K562 (cell line): ENCODE data around the gene GOLGA8B. TPM values are rescaled to one million over a fixed set of nuclear protein-coding genes. Genes with fewer than 3 reads are reported as not detected.

Experiments
- CBX1 ChIP-seq: sonication (generic); IDR thresholded peaks from 2 replicates; pipeline ENCODE4 v1.6.1; 2016; ENCODE audit warnings: antibody characterized with exemption, low read depth, mild to moderate bottlenecking
- EP300 ChIP-seq: IDR thresholded peaks from 2 replicates; pipeline ENCODE4 v1.6.1; 2012; ENCODE audit warnings: low read length, improper control_type of control experiment
- ESRRA ChIP-seq: fragments of 450-650 bp; IDR thresholded peaks from 2 replicates; pipeline ENCODE4 v1.6.1; 2014; ENCODE audit warnings: low read depth, mild to moderate bottlenecking, moderate library complexity, borderline replicate concordance
- FOXJ3 ChIP-seq: sonication (generic); formaldehyde crosslinking; IDR thresholded peaks from 2 replicates; pipeline ENCODE4 v1.4.0; 2020; ENCODE audit warnings: mild to moderate bottlenecking, missing genetic modification reagents
- GATA2 ChIP-seq: sonication (generic); formaldehyde crosslinking; IDR thresholded peaks from 2 replicates; pipeline ENCODE4 v1.4.0; 2020; ENCODE audit warnings: mild to moderate bottlenecking, missing genetic modification reagents
- HNRNPL ChIP-seq: fragments of 200-400 bp; formaldehyde crosslinking; IDR thresholded peaks from 2 replicates; pipeline ENCODE4 v1.6.1; 2017; ENCODE audit warnings: low read depth, mild to moderate bottlenecking, low read length
- HNRNPLL ChIP-seq: fragments of 200-400 bp; formaldehyde crosslinking; IDR thresholded peaks from 2 replicates; pipeline ENCODE4 v1.6.1; 2017; ENCODE audit warnings: low read length, low read depth, mild to moderate bottlenecking; ENCODE audit not compliant: poor library complexity, severe bottlenecking
- MAFG ChIP-seq: fragments of 450-650 bp; conservative IDR thresholded peaks from 2 replicates; pipeline ENCODE4 v1.6.1; 2016; ENCODE audit warnings: missing genetic modification characterization, missing compliant biosample characterization
- MEF2D ChIP-seq: conservative IDR thresholded peaks from 2 replicates; pipeline ENCODE4 v1.6.1; 2016; ENCODE audit warnings: low read depth, missing genetic modification characterization, missing compliant biosample characterization
- NCOA2 ChIP-seq, 2 experiments: fragments of 450-650 bp; IDR thresholded peaks; 2 replicates each; pipeline ENCODE4 v1.6.1; 2018; ENCODE audit warnings: mild to moderate bottlenecking in 2 of 2, moderate library complexity in 1 of 2; ENCODE audit not compliant: partially characterized antibody in 2 of 2
- RBFOX2 ChIP-seq: fragments of 200-400 bp; formaldehyde crosslinking; IDR thresholded peaks from 2 replicates; pipeline ENCODE4 v1.6.1; 2017; ENCODE audit warnings: low read depth, mild to moderate bottlenecking, low read length, moderate library complexity
- TCF3 ChIP-seq: sonication (generic); formaldehyde crosslinking; IDR thresholded peaks from 2 replicates; pipeline ENCODE4 v1.4.0; 2020; ENCODE audit warnings: mild to moderate bottlenecking, missing genetic modification reagents
- ZNF212 ChIP-seq: fragments of 450-650 bp; formaldehyde crosslinking; IDR thresholded peaks from 2 replicates; pipeline ENCODE4 v1.4.0; 2020; ENCODE audit warnings: mild to moderate bottlenecking
- ZNF232 ChIP-seq: sonication (generic); formaldehyde crosslinking; IDR thresholded peaks from 2 replicates; pipeline ENCODE4 v1.8.0; 2022; ENCODE audit warnings: mild to moderate bottlenecking, missing genetic modification reagents
- ZNF263 ChIP-seq: sonication (generic); formaldehyde crosslinking; IDR thresholded peaks from 2 replicates; pipeline ENCODE4 v1.8.0; 2022; ENCODE audit warnings: mild to moderate bottlenecking, missing genetic modification reagents, borderline replicate concordance
- ZNF408 ChIP-seq: fragments of 250-450 bp; sonication (Bioruptor Pico); IDR thresholded peaks from 2 replicates; pipeline ENCODE4 v1.4.0; 2020; ENCODE audit warnings: low read depth, mild to moderate bottlenecking, moderate library complexity
- ZNF41 ChIP-seq: fragments of 250-450 bp; sonication (Bioruptor Pico); conservative IDR thresholded peaks from 2 replicates; pipeline ENCODE4 v1.4.0; 2020; ENCODE audit warnings: mild to moderate bottlenecking
- ZNF507 ChIP-seq: conservative IDR thresholded peaks from 2 replicates; pipeline ENCODE4 v1.6.1; 2017; ENCODE audit warnings: missing genetic modification characterization, missing compliant biosample characterization
- ZNF764 ChIP-seq: fragments of 250-450 bp; sonication (Bioruptor Pico); IDR thresholded peaks from 2 replicates; pipeline ENCODE4 v1.4.0; 2020; ENCODE audit warnings: low read depth, mild to moderate bottlenecking, moderate library complexity
- ZSCAN32 ChIP-seq: fragments of 450-650 bp; formaldehyde crosslinking; IDR thresholded peaks from 2 replicates; pipeline ENCODE4 v1.4.0; 2020; ENCODE audit warnings: mild to moderate bottlenecking, moderate library complexity
- polyA plus RNA-seq, 8 experiments: library from polyadenylated mRNA; depleted of rRNA in 4 of 8; stranded (reverse) in 5 of 8; unstranded in 3 of 8; fragments of >200 nt; fragmentation: Nextera tagmentation in 2 of 8; fragmentation: Illumina TruSeq in 1 of 8; extraction: Ambion mirVana in 2 of 8; extraction: Trizol in 1 of 8; gene quantifications; 2 replicates each; pipeline versions ENCODE4 v1.2.1 to v1.2.3, GENCODE V29; 2011 to 2014; ENCODE audit warnings: inconsistent platforms in 1 of 8, missing spikeins in 1 of 8
- total RNA-seq, 7 experiments: library from RNA; depleted of rRNA in 6 of 7; stranded (reverse); fragments of >200 nt in 6 of 7; fragmentation: Illumina TruSeq in 2 of 7; extraction: Trizol in 2 of 7; gene quantifications; 2 replicates each; pipeline versions ENCODE4 v1.2.1 to v1.2.3, GENCODE V29; 2011 to 2021; ENCODE audit warnings: low replicate concordance in 1 of 7
- TF ChIP-seq, protein P1 (sequence below): fragments of 250-450 bp; sonication (Bioruptor Pico); IDR thresholded peaks from 2 replicates; pipeline ENCODE4 v1.9.0; 2021; ENCODE audit warnings: mild to moderate bottlenecking
- TF ChIP-seq, protein P2 (sequence below): sonication (generic); formaldehyde crosslinking; IDR thresholded peaks from 2 replicates; pipeline ENCODE4 v1.8.1; 2022; ENCODE audit warnings: missing genetic modification reagents
- TF ChIP-seq, protein P3 (sequence below): fragments of 450-650 bp; IDR thresholded peaks from 2 replicates; pipeline ENCODE4 v1.7.1; 2018; ENCODE audit warnings: mild to moderate bottlenecking, low read depth; ENCODE audit not compliant: partially characterized antibody
- TF ChIP-seq, protein P4 (sequence below): fragments of 450-650 bp; IDR thresholded peaks from 2 replicates; pipeline ENCODE4 v1.6.1; 2016; ENCODE audit warnings: missing biosample characterization, missing genetic modification characterization

GOLGA8B gene
- total and polyA plus RNA-seq, 9 of the 15 experiments (the other 6 are each of a cell fraction or from before 2014, with no cell fraction given): 7.9 to 236 (median 54.1) TPM

DNA sequence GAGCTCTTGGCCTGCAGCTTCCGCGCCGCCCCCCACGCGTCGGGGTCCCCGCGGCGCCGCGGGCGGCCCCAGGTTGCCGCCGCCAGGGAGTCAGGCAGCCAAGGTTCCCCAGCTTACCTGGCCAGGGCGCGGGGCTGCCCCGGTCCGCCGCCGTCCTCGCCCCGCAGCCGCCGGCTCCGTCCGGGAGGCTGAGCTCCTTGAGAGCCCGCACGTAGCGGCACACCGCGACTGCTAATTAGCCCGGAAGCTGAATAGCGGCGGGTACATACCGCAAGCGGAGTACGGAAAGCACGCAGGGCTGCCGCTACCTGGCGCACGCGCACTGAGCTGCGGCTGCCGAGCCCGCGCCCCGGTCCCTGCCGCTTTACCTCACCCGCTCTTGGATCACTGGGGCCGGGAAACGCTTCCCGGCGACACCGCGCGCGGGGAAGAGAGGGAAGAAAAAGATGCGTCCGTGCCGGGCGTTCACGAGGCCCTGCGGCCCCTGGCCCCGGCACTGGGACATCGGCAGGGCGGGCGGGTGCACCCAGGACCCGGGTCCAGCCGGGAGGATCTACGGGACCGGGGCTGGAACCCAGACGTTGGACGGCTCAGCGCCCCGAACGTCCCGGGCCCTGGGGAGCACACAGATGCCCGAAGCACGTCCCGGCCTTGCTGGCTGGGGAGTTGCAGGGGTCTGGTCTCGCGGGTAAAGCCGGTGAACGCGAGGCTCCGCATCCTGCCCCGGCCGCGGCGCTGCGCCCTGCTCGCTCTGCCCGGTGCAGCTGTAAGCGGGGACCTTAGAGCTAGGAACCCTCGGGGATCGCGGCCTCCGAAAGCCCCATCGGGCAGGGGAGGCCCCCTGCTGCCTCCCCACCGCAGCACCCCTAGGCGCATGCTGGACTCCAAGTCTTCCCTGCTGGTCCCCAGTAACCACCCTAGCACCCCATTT lies at the start of gene GOLGA8B (continued):
- TF ChIP-seq, protein P1, sequence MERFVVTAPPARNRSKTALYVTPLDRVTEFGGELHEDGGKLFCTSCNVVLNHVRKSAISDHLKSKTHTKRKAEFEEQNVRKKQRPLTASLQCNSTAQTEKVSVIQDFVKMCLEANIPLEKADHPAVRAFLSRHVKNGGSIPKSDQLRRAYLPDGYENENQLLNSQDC: no peak
- TF ChIP-seq, protein P2, sequence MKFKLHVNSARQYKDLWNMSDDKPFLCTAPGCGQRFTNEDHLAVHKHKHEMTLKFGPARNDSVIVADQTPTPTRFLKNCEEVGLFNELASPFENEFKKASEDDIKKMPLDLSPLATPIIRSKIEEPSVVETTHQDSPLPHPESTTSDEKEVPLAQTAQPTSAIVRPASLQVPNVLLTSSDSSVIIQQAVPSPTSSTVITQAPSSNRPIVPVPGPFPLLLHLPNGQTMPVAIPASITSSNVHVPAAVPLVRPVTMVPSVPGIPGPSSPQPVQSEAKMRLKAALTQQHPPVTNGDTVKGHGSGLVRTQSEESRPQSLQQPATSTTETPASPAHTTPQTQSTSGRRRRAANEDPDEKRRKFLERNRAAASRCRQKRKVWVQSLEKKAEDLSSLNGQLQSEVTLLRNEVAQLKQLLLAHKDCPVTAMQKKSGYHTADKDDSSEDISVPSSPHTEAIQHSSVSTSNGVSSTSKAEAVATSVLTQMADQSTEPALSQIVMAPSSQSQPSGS (CRISPR knock-in tag): no peak
- TF ChIP-seq ZNF232 (no peak), MEF2D (tag) (no peak), NCOA2 (IDR thresholded peaks at IDR 0.05; ENCODE audit: partially characterized antibody in 2 of 2) (no peak), CBX1 (no peak), RBFOX2 (peak; percentile 85), ZNF764 (CRISPR knock-in tag) (no peak), FOXJ3 (no peak), HNRNPL (no peak), ZNF408 (CRISPR knock-in tag) (no peak), GATA2 (CRISPR knock-in tag) (no peak), ZNF507 (tag) (no peak), ZNF263 (CRISPR knock-in tag) (0 out of 2 replicates have a peak, but pooled peaks have one; percentile 30), ZSCAN32 (no peak), HNRNPLL (peak; percentile 100), EP300 (no peak), ZNF41 (no peak), TCF3 (CRISPR knock-in tag) (peak; percentile 25), ZNF212 (CRISPR knock-in tag) (no peak), ESRRA (peak; percentile 30; the same call in 1 of the 2 replicates), MAFG (tag) (no peak)
- TF ChIP-seq, protein P3, sequence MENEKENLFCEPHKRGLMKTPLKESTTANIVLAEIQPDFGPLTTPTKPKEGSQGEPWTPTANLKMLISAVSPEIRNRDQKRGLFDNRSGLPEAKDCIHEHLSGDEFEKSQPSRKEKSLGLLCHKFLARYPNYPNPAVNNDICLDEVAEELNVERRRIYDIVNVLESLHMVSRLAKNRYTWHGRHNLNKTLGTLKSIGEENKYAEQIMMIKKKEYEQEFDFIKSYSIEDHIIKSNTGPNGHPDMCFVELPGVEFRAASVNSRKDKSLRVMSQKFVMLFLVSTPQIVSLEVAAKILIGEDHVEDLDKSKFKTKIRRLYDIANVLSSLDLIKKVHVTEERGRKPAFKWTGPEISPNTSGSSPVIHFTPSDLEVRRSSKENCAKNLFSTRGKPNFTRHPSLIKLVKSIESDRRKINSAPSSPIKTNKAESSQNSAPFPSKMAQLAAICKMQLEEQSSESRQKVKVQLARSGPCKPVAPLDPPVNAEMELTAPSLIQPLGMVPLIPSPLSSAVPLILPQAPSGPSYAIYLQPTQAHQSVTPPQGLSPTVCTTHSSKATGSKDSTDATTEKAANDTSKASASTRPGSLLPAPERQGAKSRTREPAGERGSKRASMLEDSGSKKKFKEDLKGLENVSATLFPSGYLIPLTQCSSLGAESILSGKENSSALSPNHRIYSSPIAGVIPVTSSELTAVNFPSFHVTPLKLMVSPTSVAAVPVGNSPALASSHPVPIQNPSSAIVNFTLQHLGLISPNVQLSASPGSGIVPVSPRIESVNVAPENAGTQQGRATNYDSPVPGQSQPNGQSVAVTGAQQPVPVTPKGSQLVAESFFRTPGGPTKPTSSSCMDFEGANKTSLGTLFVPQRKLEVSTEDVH: no peak
- TF ChIP-seq, protein P4, sequence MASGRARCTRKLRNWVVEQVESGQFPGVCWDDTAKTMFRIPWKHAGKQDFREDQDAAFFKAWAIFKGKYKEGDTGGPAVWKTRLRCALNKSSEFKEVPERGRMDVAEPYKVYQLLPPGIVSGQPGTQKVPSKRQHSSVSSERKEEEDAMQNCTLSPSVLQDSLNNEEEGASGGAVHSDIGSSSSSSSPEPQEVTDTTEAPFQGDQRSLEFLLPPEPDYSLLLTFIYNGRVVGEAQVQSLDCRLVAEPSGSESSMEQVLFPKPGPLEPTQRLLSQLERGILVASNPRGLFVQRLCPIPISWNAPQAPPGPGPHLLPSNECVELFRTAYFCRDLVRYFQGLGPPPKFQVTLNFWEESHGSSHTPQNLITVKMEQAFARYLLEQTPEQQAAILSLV: no peak
